Common myeloid progenitor, CD34-positive (primary cell): ENCODE data around the gene MAP1A.

Source experiments
- CTCF ChIA-PET: fragments of 350-600 bp; sonication (Branson Sonifier 250); formaldehyde crosslinking; loops from one replicate; lab custom pipeline; 2021; ENCODE audit warnings: antibody characterized with exemption; lab: Charles Lee
- POLR2A ChIA-PET: fragments of 350-600 bp; sonication (Branson Sonifier 250); formaldehyde crosslinking; loops from one replicate; lab custom pipeline; 2021; ENCODE audit warnings: antibody characterized with exemption; lab: Charles Lee
- DNase-seq, 3 donors: peaks; one replicate each; pipeline versions ENCODE4 v3.0.0 to v3.0.0-alpha.2; 2013
- H3K27ac ChIP-seq, 2 experiments: 1 replicate in 1 of 2; 2 replicates in 1 of 2; pipeline ENCODE4 v1.7.0; 2013; ENCODE audit warnings: inconsistent platforms in 2 of 2, low read length in 2 of 2, mild to moderate bottlenecking in 2 of 2, low read depth in 1 of 2, moderate library complexity in 1 of 2; ENCODE audit not compliant: severe bottlenecking in 2 of 2, insufficient read depth in 1 of 2, poor library complexity in 1 of 2
- H3K27me3 ChIP-seq, 5 experiments: replicated peaks in 2 of 5; 1 replicate in 3 of 5; 2 replicates in 2 of 5; pipeline versions ENCODE4 v1.6.1 to v1.7.0; 2013; ENCODE audit warnings: low read length in 4 of 5, mild to moderate bottlenecking in 2 of 5, moderate library complexity in 2 of 5, inconsistent platforms in 1 of 5; ENCODE audit not compliant: insufficient read depth in 5 of 5, control insufficient read depth in 4 of 5
- H3K36me3 ChIP-seq, 4 experiments: 1 replicate in 2 of 4; 2 replicates in 2 of 4; pipeline versions ENCODE4 v1.6.1 to v1.7.0; 2013; ENCODE audit warnings: low read length in 3 of 4, control low read depth in 1 of 4, mild to moderate bottlenecking in 1 of 4; ENCODE audit not compliant: control insufficient read depth in 4 of 4, insufficient read depth in 4 of 4
- H3K4me1 ChIP-seq, 4 experiments: 1 replicate in 3 of 4; 2 replicates in 1 of 4; pipeline versions ENCODE4 v1.6.1 to v1.7.1; 2013; ENCODE audit warnings: low read length in 3 of 4, mild to moderate bottlenecking in 3 of 4, control low read depth in 1 of 4, inconsistent platforms in 1 of 4, moderate library complexity in 1 of 4; ENCODE audit not compliant: control insufficient read depth in 4 of 4, insufficient read depth in 4 of 4; ENCODE audit errors: control extremely low read depth in 1 of 4
- H3K4me3 ChIP-seq, 7 experiments: 1 replicate in 4 of 7; 2 replicates in 3 of 7; pipeline versions ENCODE4 v1.5.1 to v1.7.0; 2013; ENCODE audit warnings: mild to moderate bottlenecking in 7 of 7, low read length in 6 of 7, moderate library complexity in 6 of 7, inconsistent platforms in 2 of 7, low read depth in 2 of 7, control low read depth in 1 of 7; ENCODE audit not compliant: insufficient read depth in 4 of 7, control insufficient read depth in 1 of 7; ENCODE audit errors: extremely low read depth in 1 of 7
- H3K9me3 ChIP-seq, 5 experiments: 1 replicate in 4 of 5; 2 replicates in 1 of 5; pipeline versions ENCODE4 v1.6.1 to v1.7.1; 2013; ENCODE audit warnings: low read length in 4 of 5, mild to moderate bottlenecking in 2 of 5, inconsistent platforms in 1 of 5, low read depth in 1 of 5, moderate library complexity in 1 of 5; ENCODE audit not compliant: control insufficient read depth in 4 of 5, insufficient read depth in 2 of 5; ENCODE audit errors: control extremely low read depth in 1 of 5
- WGBS: methylation state at CpG from one replicate; pipeline ENCODE4 v1.1.5; 2013; ENCODE audit not compliant: insufficient coverage; 5-methylcytosine and 5-hydroxymethylcytosine counted together

MAP1A gene

GRCh38 chr15:43498990-43499389 lies 18.4 kb upstream of the MAP1A start:
- no peak for DNase-seq
- Histone ChIP-seq H3K27me3 (no peaks in the 10 kb centered on the region), H3K9me3 (no peaks in the 10 kb centered on the region), H3K27ac (no peak overlapping the region), H3K4me3 (no peak overlapping the region), H3K36me3 (peaks cover 0 to 3% (median 1%) of the 10 kb centered on the region in 4 experiments), H3K4me1 (no peaks in the 10 kb centered on the region)
- POLR2A ChIA-PET: no interaction called here
- CTCF ChIA-PET: interaction anchor here (0.7 to 1.4 kb wide), 2 partner anchors 15 to 57 kb away, joined by 3 read pairs; no protein-coding TSS in a partner anchor
- WGBS: 100% methylated on average over 1 of the region's 3 CpGs

DNA sequence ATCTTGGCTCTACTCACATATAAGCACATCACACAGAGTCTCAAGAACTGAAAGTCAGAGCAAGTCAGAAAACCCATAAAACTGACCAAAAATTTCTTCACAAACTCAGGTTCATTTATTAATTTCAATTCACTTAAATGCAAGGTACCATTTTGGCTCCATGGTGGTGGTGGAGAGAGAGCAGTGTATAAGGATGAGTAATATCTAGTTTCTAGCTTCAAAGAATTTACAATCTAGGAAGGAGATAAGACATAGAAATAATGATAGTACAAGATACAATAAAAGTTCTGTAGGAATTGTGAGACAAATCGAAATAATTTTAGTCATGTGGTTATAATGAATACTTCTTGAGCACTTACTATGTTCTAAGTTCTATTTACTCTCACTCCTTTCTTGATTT lies 17.8 kb upstream of the MAP1A start:
- Histone ChIP-seq H3K27me3 (no peaks in the 10 kb centered on the region), H3K4me3 (no peak overlapping the region), H3K4me1 (no peaks in the 10 kb centered on the region), H3K36me3 (peaks cover 0 to 3% (median 1%) of the 10 kb centered on the region in 4 experiments), H3K27ac (no peak overlapping the region), H3K9me3 (no peaks in the 10 kb centered on the region)
- no CpG with 5 or more reads among the region's 1 CpG for WGBS
- no peak for DNase-seq
- ChIA-PET POLR2A (no interaction called here), CTCF (interaction anchor here (0.7 to 3.6 kb wide), 3 partner anchors 13 to 58 kb away, joined by 3 to 19 read pairs (median 3); no protein-coding TSS in a partner anchor)

- Histone ChIP-seq H3K27ac (no peak overlapping the region), H3K4me3 (no peak overlapping the region), H3K27me3 (no peaks in the 10 kb centered on the region), H3K9me3 (no peaks in the 10 kb centered on the region), H3K4me1 (peaks cover 0 to 17% (median 11%) of the 10 kb centered on the region in 4 experiments), H3K36me3 (no peaks in the 10 kb centered on the region)
- no peak for DNase-seq
- POLR2A ChIA-PET: no interaction called here
- 100% methylated on average over 1 of the region's 1 CpG for WGBS
- CTCF ChIA-PET: interaction anchor here (0.9 to 2.0 kb wide), 3 partner anchors 9 to 11 kb away, joined by 3 to 8 read pairs (median 6); no protein-coding TSS in a partner anchor
Measured at GRCh38 chr15:43505738-43506137, 11.7 kb upstream of the MAP1A start.

GRCh38 chr15:43508421-43508820 lies 9.0 kb upstream of the MAP1A start:
- ChIA-PET POLR2A (no interaction called here), CTCF (interaction anchor here (1.5 to 1.6 kb wide), 2 partner anchors 10 to 24 kb away, joined by 4 read pairs; no protein-coding TSS in a partner anchor)
- peaks cover 6 to 31% (median 25%) of the 10 kb centered on the region in 4 experiments for H3K4me1 ChIP-seq
- no peak overlapping the region for H3K27ac ChIP-seq
- no peak for DNase-seq
- no peaks in the 10 kb centered on the region for H3K36me3 ChIP-seq
- no peak overlapping the region for H3K4me3 ChIP-seq
- H3K9me3 ChIP-seq: no peaks in the 10 kb centered on the region
- H3K27me3 ChIP-seq: peaks cover 0 to 3% (median 0%) of the 10 kb centered on the region in 5 experiments
- WGBS: no CpG with 5 or more reads among the region's 1 CpG

GRCh38 chr15:43508991-43509659 lies 8.3 kb upstream of the MAP1A start:
- Histone ChIP-seq H3K36me3 (no peaks in the 10 kb centered on the region), H3K4me3 (no peak overlapping the region), H3K27ac (peak overlapping the region in 1 of 2 experiments; percentile 89), H3K9me3 (no peaks in the 10 kb centered on the region), H3K27me3 (peaks cover 0 to 3% (median 0%) of the 10 kb centered on the region in 5 experiments), H3K4me1 (peaks cover 11 to 38% (median 32%) of the 10 kb centered on the region in 4 experiments)
- DNase-seq: no peak
- 100% methylated on average over 2 of the region's 9 CpGs for WGBS
- CTCF ChIA-PET: interaction anchor here (1.5 to 4.2 kb wide), 3 partner anchors 9 to 25 kb away, joined by 4 to 32 read pairs (median 4); no protein-coding TSS in a partner anchor
- POLR2A ChIA-PET: no interaction called here

DNA sequence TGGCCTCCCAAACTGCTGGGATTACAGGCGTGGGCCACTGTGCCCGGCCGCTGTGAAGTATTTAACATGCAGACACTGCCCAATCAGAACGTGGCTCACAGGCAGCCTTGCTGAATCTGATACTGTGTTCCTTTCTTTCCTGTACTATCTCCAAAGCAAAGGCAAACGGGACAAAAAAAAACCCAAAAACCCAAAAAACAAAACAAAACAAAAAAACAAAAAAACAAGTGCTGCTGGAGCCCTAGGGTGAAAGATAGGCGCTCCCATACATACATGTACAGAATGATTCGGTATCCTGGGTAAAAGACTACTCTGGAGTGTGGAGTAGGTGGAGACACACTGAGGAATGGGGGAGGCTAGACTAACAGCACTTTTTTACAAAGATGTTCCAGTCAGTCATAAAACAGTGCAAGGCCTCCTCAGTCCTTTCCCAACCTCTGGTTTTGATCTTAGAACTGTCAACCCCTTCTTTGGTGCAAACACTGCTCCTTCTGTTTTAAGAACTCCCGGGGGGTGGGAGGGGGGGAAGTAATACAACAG lies 7.7 kb upstream of the MAP1A start:
- Histone ChIP-seq H3K36me3 (no peaks in the 10 kb centered on the region), H3K27ac (peak overlapping the region in 1 of 2 experiments; percentile 89), H3K4me3 (peak overlapping the region in 6 of 7 experiments; percentile 64 to 89 (median 78)), H3K27me3 (peaks cover 0 to 3% (median 0%) of the 10 kb centered on the region in 5 experiments), H3K9me3 (no peaks in the 10 kb centered on the region), H3K4me1 (peaks cover 11 to 43% (median 38%) of the 10 kb centered on the region in 4 experiments)
- WGBS: 96% methylated on average over 6 of the region's 8 CpGs
- DNase-seq: no peak
- ChIA-PET CTCF (interaction anchor here (1.1 to 7.2 kb wide), 4 partner anchors 8 to 163 kb away, joined by 4 to 115 read pairs (median 26); partner anchors contain the start of gene TP53BP1), POLR2A (no interaction called here)
